ENCODE measurements around the gene GALNT1. TPM values are rescaled to one million over a fixed set of nuclear protein-coding genes. Genes with fewer than 3 reads are reported as not detected.
"Not testable (repeated sequence)": the region's sequence is repeated elsewhere in the genome, so short reads cannot be mapped to it uniquely, and the experiment has no call there.

The GALNT1 gene
- polyA plus RNA-seq, 1 donor (not counting 4 experiments of a cell fraction or from before 2014, with no cell fraction given), result 69.4 TPM

DNA sequence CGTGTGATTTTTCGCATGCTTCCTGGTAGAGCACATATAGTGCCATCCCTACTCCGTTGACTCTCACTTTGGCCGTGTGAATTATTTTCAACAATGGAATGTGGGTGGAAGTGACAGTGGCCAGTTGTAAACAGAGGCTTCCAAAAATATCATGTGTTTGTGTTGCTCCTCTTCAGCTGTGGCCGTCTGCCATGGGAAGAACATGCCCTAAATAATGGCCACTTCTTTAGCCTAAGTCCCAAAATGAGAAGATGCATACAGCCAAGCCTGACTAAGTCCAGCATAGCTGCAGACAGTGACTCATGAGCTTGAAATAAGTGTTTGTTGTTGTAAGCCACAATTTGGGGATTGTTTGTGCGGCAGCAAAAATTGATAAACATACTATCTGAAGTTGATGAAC is 8.9 kb upstream of the GALNT1 start:
- Histone ChIP-seq H4K20me1 (ENCODE audit: control insufficient read depth, extremely low read depth, insufficient read depth, low read length) (no peaks in the 10 kb centered on the region), H3K4me3 (ENCODE audit: control insufficient read depth in 2 of 3, extremely low read depth in 1 of 3, insufficient read depth in 2 of 3, low read depth in 1 of 3, low read length in 3 of 3) (no peak overlapping the region), H3K4me2 (ENCODE audit: control insufficient read depth, extremely low read depth, insufficient read depth, low read depth, low read length) (no peak overlapping the region), H3K4me1 (ENCODE audit: control insufficient read depth, extremely low read depth, insufficient read depth, low read length) (no peaks in the 10 kb centered on the region), H3K27ac (ENCODE audit: control insufficient read depth, insufficient read depth, low read length) (no peak overlapping the region), H3K9ac (ENCODE audit: control insufficient read depth, extremely low read depth, insufficient read depth, low read length) (no peak overlapping the region), H3K9me3 (ENCODE audit: control insufficient read depth, low read depth, low read length) (no peaks in the 10 kb centered on the region), H2AFZ (ENCODE audit: control insufficient read depth, low read length) (no peak overlapping the region), H3K27me3 (ENCODE audit: control insufficient read depth, extremely low read depth, insufficient read depth, low read length) (no peaks in the 10 kb centered on the region), H3K36me3 (ENCODE audit: control insufficient read depth in 2 of 2, extremely low read depth in 1 of 2, insufficient read depth in 2 of 2, low read length in 2 of 2) (no peaks in the 10 kb centered on the region), H3K9me1 (ENCODE audit: control insufficient read depth, extremely low read depth, insufficient read depth, low read length) (no peaks in the 10 kb centered on the region), H3K79me2 (ENCODE audit: control insufficient read depth, insufficient read depth, low read length) (no peaks in the 10 kb centered on the region)
- dilution Hi-C loops (cut with MboI; ENCODE audit: extremely low pct_ligation_motif_present, low sequenced_read_pairs), result no loop called here
- DNase-seq (ENCODE audit: low read depth, low spot score) (no peak), FAIRE-seq (no peak)
- TF ChIP-seq, protein P1, sequence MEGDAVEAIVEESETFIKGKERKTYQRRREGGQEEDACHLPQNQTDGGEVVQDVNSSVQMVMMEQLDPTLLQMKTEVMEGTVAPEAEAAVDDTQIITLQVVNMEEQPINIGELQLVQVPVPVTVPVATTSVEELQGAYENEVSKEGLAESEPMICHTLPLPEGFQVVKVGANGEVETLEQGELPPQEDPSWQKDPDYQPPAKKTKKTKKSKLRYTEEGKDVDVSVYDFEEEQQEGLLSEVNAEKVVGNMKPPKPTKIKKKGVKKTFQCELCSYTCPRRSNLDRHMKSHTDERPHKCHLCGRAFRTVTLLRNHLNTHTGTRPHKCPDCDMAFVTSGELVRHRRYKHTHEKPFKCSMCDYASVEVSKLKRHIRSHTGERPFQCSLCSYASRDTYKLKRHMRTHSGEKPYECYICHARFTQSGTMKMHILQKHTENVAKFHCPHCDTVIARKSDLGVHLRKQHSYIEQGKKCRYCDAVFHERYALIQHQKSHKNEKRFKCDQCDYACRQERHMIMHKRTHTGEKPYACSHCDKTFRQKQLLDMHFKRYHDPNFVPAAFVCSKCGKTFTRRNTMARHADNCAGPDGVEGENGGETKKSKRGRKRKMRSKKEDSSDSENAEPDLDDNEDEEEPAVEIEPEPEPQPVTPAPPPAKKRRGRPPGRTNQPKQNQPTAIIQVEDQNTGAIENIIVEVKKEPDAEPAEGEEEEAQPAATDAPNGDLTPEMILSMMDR (optimal IDR thresholded peaks at IDR 0.05 in 1 of 3, IDR thresholded peaks at IDR 0.05 in 1 of 3, conservative IDR thresholded peaks at IDR 0.05 in 1 of 3; ENCODE audit: extremely low read depth in 1 of 3, insufficient read depth in 2 of 3, low read length in 3 of 3), result no peak
- TF ChIP-seq EZH2 (IDR thresholded peaks at IDR 0.05; ENCODE audit: low read length), result no peak

DNA sequence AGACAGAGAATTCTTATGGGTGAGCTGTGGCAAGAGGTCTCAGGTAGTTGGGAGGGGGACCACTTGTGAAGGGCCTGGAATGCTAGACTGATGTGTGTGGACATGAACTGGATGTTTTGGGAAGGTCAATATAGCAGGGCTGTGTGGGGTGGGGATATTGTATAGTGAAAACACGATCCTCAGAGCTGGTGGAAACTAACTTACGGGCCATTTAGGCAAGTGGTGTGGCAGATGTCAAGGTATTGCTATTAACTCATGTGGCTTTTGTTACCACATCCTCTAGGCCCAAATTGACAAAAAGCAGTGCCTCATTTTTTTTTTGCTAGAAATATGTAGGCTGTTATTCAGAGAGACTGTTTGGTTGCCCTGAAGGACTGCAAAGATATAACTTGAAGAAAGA is 8.0 kb upstream of the GALNT1 start:
- no peak for TF ChIP-seq EZH2 (IDR thresholded peaks at IDR 0.05; ENCODE audit: low read length)
- TF ChIP-seq, protein P1 (optimal IDR thresholded peaks at IDR 0.05 in 1 of 3, IDR thresholded peaks at IDR 0.05 in 1 of 3, conservative IDR thresholded peaks at IDR 0.05 in 1 of 3; ENCODE audit: extremely low read depth in 1 of 3, insufficient read depth in 2 of 3, low read length in 3 of 3), result no peak
- no peak overlapping the region for H3K4me3 ChIP-seq (ENCODE audit: control insufficient read depth in 2 of 3, extremely low read depth in 1 of 3, insufficient read depth in 2 of 3, low read depth in 1 of 3, low read length in 3 of 3)
- H2AFZ ChIP-seq (ENCODE audit: control insufficient read depth, low read length), result no peak overlapping the region
- H3K9me3 ChIP-seq (ENCODE audit: control insufficient read depth, low read depth, low read length), result no peaks in the 10 kb centered on the region
- H3K79me2 ChIP-seq (ENCODE audit: control insufficient read depth, insufficient read depth, low read length), result no peaks in the 10 kb centered on the region
- no peak overlapping the region for H3K27ac ChIP-seq (ENCODE audit: control insufficient read depth, insufficient read depth, low read length)
- no peaks in the 10 kb centered on the region for H4K20me1 ChIP-seq (ENCODE audit: control insufficient read depth, extremely low read depth, insufficient read depth, low read length)
- H3K9me1 ChIP-seq (ENCODE audit: control insufficient read depth, extremely low read depth, insufficient read depth, low read length), result no peaks in the 10 kb centered on the region
- no peak overlapping the region for H3K9ac ChIP-seq (ENCODE audit: control insufficient read depth, extremely low read depth, insufficient read depth, low read length)
- FAIRE-seq (no peak), DNase-seq (ENCODE audit: low read depth, low spot score) (no peak)
- no peaks in the 10 kb centered on the region for H3K4me1 ChIP-seq (ENCODE audit: control insufficient read depth, extremely low read depth, insufficient read depth, low read length)
- dilution Hi-C loops (cut with MboI; ENCODE audit: extremely low pct_ligation_motif_present, low sequenced_read_pairs), result no loop called here
- no peaks in the 10 kb centered on the region for H3K36me3 ChIP-seq (ENCODE audit: control insufficient read depth in 2 of 2, extremely low read depth in 1 of 2, insufficient read depth in 2 of 2, low read length in 2 of 2)
- H3K27me3 ChIP-seq (ENCODE audit: control insufficient read depth, extremely low read depth, insufficient read depth, low read length), result no peaks in the 10 kb centered on the region
- no peak overlapping the region for H3K4me2 ChIP-seq (ENCODE audit: control insufficient read depth, extremely low read depth, insufficient read depth, low read depth, low read length)

DNA sequence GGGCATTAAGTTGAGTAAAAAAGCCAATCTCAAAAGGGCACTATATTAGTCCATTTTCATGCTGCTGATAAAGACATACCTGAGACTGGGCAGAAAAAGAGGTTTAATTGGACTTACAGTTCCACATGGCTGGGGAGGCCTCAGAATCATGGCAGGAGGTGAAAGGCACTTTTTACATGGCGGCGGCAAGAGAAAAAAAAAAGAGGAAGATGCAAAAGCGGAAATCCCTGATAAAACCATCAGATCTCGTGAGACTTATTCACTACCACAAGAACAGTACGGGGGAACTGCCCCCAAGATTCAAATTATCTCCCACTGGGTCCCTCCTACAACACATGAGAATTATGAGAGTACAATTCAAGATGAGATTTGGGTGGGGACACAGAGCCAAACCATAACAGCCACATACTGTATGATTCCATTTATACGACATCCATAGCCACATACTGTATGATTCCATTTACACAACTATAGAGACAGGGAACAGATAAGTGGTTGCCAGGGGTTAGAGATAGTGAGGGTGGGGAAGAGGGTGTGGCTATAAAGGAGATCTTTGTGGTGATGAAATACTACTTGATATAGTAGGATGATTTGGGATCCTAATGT is 5.2 kb upstream of the GALNT1 start:
- H2AFZ ChIP-seq (ENCODE audit: control insufficient read depth, low read length); H3K9me3 ChIP-seq (ENCODE audit: control insufficient read depth, low read depth, low read length); H3K27me3 ChIP-seq (ENCODE audit: control insufficient read depth, extremely low read depth, insufficient read depth, low read length); H3K4me3 ChIP-seq (ENCODE audit: control insufficient read depth in 2 of 3, extremely low read depth in 1 of 3, insufficient read depth in 2 of 3, low read depth in 1 of 3, low read length in 3 of 3); H3K79me2 ChIP-seq (ENCODE audit: control insufficient read depth, insufficient read depth, low read length); H3K27ac ChIP-seq (ENCODE audit: control insufficient read depth, insufficient read depth, low read length); H3K4me2 ChIP-seq (ENCODE audit: control insufficient read depth, extremely low read depth, insufficient read depth, low read depth, low read length); H3K36me3 ChIP-seq (ENCODE audit: control insufficient read depth in 2 of 2, extremely low read depth in 1 of 2, insufficient read depth in 2 of 2, low read length in 2 of 2); DNase-seq (ENCODE audit: low read depth, low spot score); FAIRE-seq; H3K4me1 ChIP-seq (ENCODE audit: control insufficient read depth, extremely low read depth, insufficient read depth, low read length); H4K20me1 ChIP-seq (ENCODE audit: control insufficient read depth, extremely low read depth, insufficient read depth, low read length); H3K9me1 ChIP-seq (ENCODE audit: control insufficient read depth, extremely low read depth, insufficient read depth, low read length); dilution Hi-C loops (cut with MboI; ENCODE audit: extremely low pct_ligation_motif_present, low sequenced_read_pairs); H3K9ac ChIP-seq (ENCODE audit: control insufficient read depth, extremely low read depth, insufficient read depth, low read length): not testable (repeated sequence)

Measured in keratinocyte (primary cell).